ENCODE results near the gene SLX9.
A peak's percentile ranks its signal among the peaks of the same experiment; 100 is the strongest.

Gene SLX9

DNA sequence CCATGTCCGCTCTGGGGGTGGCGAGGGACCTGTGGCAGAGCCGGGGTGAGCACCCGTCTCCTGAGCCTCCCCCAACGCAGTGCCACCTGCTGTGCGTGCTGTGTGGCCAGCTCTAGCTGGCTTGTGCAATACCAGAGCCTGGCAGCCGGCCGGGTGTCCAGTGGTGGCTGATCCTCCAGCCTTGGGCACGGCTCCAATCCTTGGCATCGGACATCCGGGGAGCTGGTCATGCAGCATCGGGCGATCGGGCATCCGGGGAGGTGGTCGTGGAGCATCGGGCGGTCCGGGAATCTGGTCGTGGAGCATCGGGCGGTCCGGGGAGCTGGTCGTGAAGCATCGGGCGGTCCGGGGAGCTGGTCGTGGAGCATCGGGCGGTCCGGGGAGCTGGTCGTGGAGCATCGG, 8.1 kb downstream of the SLX9 start:
- Histone ChIP-seq H3K9ac (ENCODE audit: insufficient read length, low read depth) (no peak overlapping the region), H3K4me3 (ENCODE audit: insufficient read length, low read depth) (no peak overlapping the region), H3K4me1 (ENCODE audit: insufficient read depth, insufficient read length) (peaks cover 21% of the 10 kb centered on the region), H3K27me3 (ENCODE audit: insufficient read depth, insufficient read length) (no peaks in the 10 kb centered on the region), H3K9me3 (ENCODE audit: insufficient read depth, low read length) (no peaks in the 10 kb centered on the region), H3K36me3 (ENCODE audit: insufficient read depth, insufficient read length, low read length) (peaks cover 95% of the 10 kb centered on the region)
- TF ChIP-seq YY1 (IDR thresholded peaks at IDR 0.05; ENCODE audit: insufficient read depth, insufficient read length) (no peak), SUZ12 (IDR thresholded peaks at IDR 0.05; ENCODE audit: extremely low read depth, insufficient read depth, insufficient read length) (no peak)
- DNase-seq (ENCODE audit: low read depth, low spot score) = no peak

DNA sequence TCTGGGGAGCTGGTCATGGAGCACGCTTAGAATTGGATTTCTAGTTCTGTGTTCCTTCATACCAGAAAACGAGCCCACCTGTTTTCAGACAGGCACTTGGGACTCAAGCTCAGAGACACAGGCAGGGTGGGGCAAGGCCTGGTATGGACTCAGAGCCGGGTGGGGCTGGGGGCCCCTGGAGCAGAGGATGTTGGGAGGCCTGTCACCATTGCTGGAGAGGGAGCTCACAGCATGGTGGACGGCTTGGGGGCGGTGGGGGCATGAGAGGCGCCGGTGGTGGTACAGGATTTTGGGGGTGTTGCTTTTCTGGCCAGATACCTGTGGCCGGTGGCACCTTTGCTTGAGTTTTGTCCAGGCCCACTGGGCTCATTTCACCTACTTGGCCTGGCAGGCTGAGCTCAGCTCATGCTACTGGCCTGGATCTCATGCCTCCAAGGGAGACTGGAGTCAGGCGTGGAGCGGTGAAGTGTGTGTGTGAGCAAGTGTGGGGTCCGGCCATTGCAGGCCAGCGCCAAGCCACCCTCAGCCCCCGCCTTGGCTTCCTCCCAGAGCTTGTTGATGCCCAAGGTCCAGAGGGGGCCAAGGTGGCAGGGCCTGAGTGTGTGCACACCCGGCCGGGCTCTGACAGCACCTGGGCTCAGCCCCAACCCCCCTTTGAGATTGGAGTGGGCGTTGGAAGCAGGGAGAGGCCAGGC, 8.7 kb downstream of the SLX9 start:
- Histone ChIP-seq H3K4me1 (ENCODE audit: insufficient read depth, insufficient read length) (peaks cover 22% of the 10 kb centered on the region), H3K36me3 (ENCODE audit: insufficient read depth, insufficient read length, low read length) (peaks cover 95% of the 10 kb centered on the region), H3K9me3 (ENCODE audit: insufficient read depth, low read length) (no peaks in the 10 kb centered on the region), H3K9ac (ENCODE audit: insufficient read length, low read depth) (peak overlapping the region; percentile 52), H3K4me3 (ENCODE audit: insufficient read length, low read depth) (no peak overlapping the region), H3K27me3 (ENCODE audit: insufficient read depth, insufficient read length) (no peaks in the 10 kb centered on the region)
- DNase-seq (ENCODE audit: low read depth, low spot score) = no peak
- no peak for TF ChIP-seq ZNF274 (IDR thresholded peaks at IDR 0.05; ENCODE audit: low read depth, low read length)
- no peak for TF ChIP-seq SUZ12 (IDR thresholded peaks at IDR 0.05; ENCODE audit: extremely low read depth, insufficient read depth, insufficient read length)
- no peak for TF ChIP-seq YY1 (IDR thresholded peaks at IDR 0.05; ENCODE audit: insufficient read depth, insufficient read length)

DNA sequence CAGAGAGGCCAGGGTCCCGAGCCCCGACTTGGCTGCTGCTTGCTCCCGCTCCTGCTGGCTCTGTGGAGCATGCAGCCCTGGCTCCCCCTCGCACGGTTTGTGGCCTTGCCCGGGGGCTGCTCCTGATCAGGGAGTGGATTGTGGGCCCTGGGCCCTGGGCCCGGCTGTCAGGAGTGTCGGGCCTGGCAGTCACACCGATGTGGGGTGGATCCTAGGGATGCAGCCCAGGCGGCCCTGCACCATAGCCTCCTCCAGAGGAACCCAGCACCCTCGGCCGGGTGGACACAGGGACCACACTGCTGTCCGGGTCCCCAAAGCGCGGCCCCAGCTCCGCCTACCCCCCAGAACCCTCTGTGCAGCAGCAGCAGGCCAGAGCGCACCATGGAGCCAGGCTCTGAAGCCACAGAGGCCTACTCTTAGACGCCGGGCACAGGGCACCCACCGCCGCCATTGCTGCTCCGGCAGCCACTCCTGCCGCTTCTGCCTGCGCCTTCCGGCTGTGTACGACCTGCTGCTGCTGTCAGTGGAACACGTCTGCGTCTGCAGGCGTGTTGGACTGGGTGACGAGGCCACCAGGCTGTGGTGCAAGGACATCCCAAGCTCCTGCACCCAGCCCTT, 9.4 kb downstream of the SLX9 start:
- Histone ChIP-seq H3K9ac (ENCODE audit: insufficient read length, low read depth) (peak overlapping the region; percentile 52), H3K4me1 (ENCODE audit: insufficient read depth, insufficient read length) (peaks cover 26% of the 10 kb centered on the region), H3K9me3 (ENCODE audit: insufficient read depth, low read length) (no peaks in the 10 kb centered on the region), H3K27me3 (ENCODE audit: insufficient read depth, insufficient read length) (no peaks in the 10 kb centered on the region), H3K4me3 (ENCODE audit: insufficient read length, low read depth) (no peak overlapping the region), H3K36me3 (ENCODE audit: insufficient read depth, insufficient read length, low read length) (peaks cover 95% of the 10 kb centered on the region)
- DNase-seq (ENCODE audit: low read depth, low spot score) = no peak
- TF ChIP-seq ZNF274 (IDR thresholded peaks at IDR 0.05; ENCODE audit: low read depth, low read length) = no peak
- no peak for TF ChIP-seq YY1 (IDR thresholded peaks at IDR 0.05; ENCODE audit: insufficient read depth, insufficient read length)
- TF ChIP-seq SUZ12 (IDR thresholded peaks at IDR 0.05; ENCODE audit: extremely low read depth, insufficient read depth, insufficient read length) = no peak

DNA sequence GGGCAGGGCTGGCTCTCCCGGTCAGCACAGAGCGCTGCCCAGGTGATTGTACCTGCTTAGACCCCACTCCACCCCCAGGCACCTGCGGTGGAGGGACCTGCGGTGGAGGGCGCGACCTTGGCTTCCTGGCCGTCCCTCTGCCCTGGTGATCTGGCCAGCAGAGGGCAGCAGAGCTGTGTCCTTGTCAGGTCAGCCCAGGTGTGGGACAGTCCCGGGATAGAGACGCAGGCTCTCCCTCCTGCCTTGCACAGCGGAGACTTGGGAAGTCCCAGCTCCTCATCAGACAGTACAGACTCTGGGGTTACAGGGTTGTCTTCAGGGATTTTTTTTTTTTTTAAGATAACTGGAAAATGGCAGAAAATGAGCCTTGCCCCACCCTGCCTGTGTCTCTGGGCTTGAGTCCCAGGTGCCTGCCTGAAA, 10.0 kb downstream of the SLX9 start:
- peaks cover 94% of the 10 kb centered on the region for H3K36me3 ChIP-seq (ENCODE audit: insufficient read depth, insufficient read length, low read length)
- no peak overlapping the region for H3K4me3 ChIP-seq (ENCODE audit: insufficient read length, low read depth)
- no peaks in the 10 kb centered on the region for H3K27me3 ChIP-seq (ENCODE audit: insufficient read depth, insufficient read length)
- TF ChIP-seq YY1 (IDR thresholded peaks at IDR 0.05; ENCODE audit: insufficient read depth, insufficient read length) (no peak), SUZ12 (IDR thresholded peaks at IDR 0.05; ENCODE audit: extremely low read depth, insufficient read depth, insufficient read length) (no peak), ZNF274 (IDR thresholded peaks at IDR 0.05; ENCODE audit: low read depth, low read length) (no peak)
- H3K4me1 ChIP-seq (ENCODE audit: insufficient read depth, insufficient read length) = peaks cover 29% of the 10 kb centered on the region
- no peaks in the 10 kb centered on the region for H3K9me3 ChIP-seq (ENCODE audit: insufficient read depth, low read length)
- peak; percentile 84 for DNase-seq (ENCODE audit: low read depth, low spot score)
- H3K9ac ChIP-seq (ENCODE audit: insufficient read length, low read depth) = peak overlapping the region; percentile 8

DNA sequence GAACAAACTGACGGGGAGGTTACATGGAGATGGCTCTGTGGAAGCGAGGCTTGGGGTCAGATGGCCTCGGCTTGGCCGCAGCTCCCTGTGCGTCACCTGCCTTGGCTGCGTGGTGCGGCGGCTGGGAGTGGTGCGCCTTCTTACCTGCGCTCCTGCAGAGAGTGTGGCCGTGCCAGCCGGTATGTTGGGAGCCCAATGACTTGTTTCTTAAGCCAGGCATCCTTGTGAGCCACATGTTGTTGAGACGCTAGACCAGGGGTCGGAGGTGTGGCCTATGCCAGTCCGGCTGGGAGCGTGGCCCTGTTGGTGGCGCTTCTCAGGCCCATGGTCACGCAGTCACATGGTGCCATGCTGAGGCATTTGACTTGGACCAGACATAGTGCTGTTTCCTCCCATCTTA, 10.5 kb downstream of the SLX9 start:
- TF ChIP-seq ZNF274 (IDR thresholded peaks at IDR 0.05; ENCODE audit: low read depth, low read length) (no peak), SUZ12 (IDR thresholded peaks at IDR 0.05; ENCODE audit: extremely low read depth, insufficient read depth, insufficient read length) (no peak), YY1 (IDR thresholded peaks at IDR 0.05; ENCODE audit: insufficient read depth, insufficient read length) (no peak)
- peaks cover 91% of the 10 kb centered on the region for H3K36me3 ChIP-seq (ENCODE audit: insufficient read depth, insufficient read length, low read length)

DNA sequence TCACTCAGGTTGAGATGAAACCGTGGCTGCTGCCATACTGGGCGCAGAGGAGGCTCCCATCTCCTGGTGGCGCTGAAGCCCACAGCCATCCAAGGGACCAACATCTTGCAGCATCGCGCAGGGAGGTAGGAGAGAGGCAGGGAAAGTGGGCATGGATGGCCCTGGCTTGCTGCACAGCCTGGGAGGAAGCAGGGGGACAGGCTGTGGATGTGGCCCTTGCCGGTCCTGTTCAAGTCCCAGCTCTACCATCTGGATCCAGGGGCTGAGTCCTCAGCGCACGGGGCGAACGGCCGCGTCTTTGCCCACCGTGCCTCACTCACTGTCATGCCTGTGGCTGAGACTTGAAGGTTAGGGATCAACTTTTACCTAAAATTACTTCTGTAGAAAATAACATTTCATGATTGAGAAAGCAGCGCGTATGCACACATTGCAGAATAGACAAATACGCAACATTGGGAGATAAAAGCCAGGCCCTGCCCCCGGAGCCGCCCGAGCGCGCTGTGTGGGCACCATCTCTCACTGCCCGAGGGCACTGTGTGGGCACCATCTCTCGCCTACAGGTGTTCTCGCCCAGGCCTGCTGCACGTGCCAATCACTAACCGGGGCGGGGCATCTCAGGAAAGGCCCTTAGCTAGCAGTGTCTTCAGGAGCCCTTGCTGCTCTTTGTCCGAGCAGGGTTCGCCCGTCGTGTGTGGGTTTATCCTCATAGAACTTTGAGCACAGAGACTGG, 11.5 kb downstream of the SLX9 start:
- no peaks in the 10 kb centered on the region for H3K27me3 ChIP-seq (ENCODE audit: insufficient read depth, insufficient read length)
- TF ChIP-seq SUZ12 (IDR thresholded peaks at IDR 0.05; ENCODE audit: extremely low read depth, insufficient read depth, insufficient read length) (no peak), YY1 (IDR thresholded peaks at IDR 0.05; ENCODE audit: insufficient read depth, insufficient read length) (no peak), ZNF274 (IDR thresholded peaks at IDR 0.05; ENCODE audit: low read depth, low read length) (no peak)

More for the DNA sequence above, 10.5 kb downstream of the SLX9 start:
- H3K27me3 ChIP-seq (ENCODE audit: insufficient read depth, insufficient read length) = no peaks in the 10 kb centered on the region
- DNase-seq (ENCODE audit: low read depth, low spot score) = no peak
- no peak overlapping the region for H3K4me3 ChIP-seq (ENCODE audit: insufficient read length, low read depth)
- H3K9ac ChIP-seq (ENCODE audit: insufficient read length, low read depth) = no peak overlapping the region
- no peaks in the 10 kb centered on the region for H3K9me3 ChIP-seq (ENCODE audit: insufficient read depth, low read length)
- H3K4me1 ChIP-seq (ENCODE audit: insufficient read depth, insufficient read length) = peaks cover 32% of the 10 kb centered on the region

More for the DNA sequence above, 11.5 kb downstream of the SLX9 start:
- H3K4me1 ChIP-seq (ENCODE audit: insufficient read depth, insufficient read length) = peaks cover 36% of the 10 kb centered on the region
- DNase-seq (ENCODE audit: low read depth, low spot score) = no peak
- no peaks in the 10 kb centered on the region for H3K9me3 ChIP-seq (ENCODE audit: insufficient read depth, low read length)
- no peak overlapping the region for H3K9ac ChIP-seq (ENCODE audit: insufficient read length, low read depth)
- no peak overlapping the region for H3K4me3 ChIP-seq (ENCODE audit: insufficient read length, low read depth)
- peaks cover 91% of the 10 kb centered on the region for H3K36me3 ChIP-seq (ENCODE audit: insufficient read depth, insufficient read length, low read length)

Data from NT2/D1 (cell line).